Breast epithelium (tissue), 3 donors: ENCODE data around the gene HEPACAM2.

Experiments used
- POLR2A ChIP-seq: fragments of 450-650 bp; IDR thresholded peaks from one replicate; pipeline ENCODE4 v1.6.1; 2016; ENCODE audit warnings: antibody characterized with exemption, mild to moderate bottlenecking, moderate library complexity
- POLR2AphosphoS5 ChIP-seq, 3 donors: sonication (generic); formaldehyde crosslinking; IDR thresholded peaks; one replicate each; pipeline ENCODE4 v1.6.1; 2017; ENCODE audit warnings: antibody characterized with exemption in 3 of 3
- TF ChIP-seq, protein P1 (sequence below), 3 donors: fragments of 450-650 bp; IDR thresholded peaks; one replicate each; pipeline ENCODE4 v1.5.1; 2016 to 2017; ENCODE audit warnings: antibody characterized with exemption in 3 of 3, mild to moderate bottlenecking in 3 of 3, moderate library complexity in 3 of 3

- no peak for TF ChIP-seq POLR2A
- TF ChIP-seq, protein P1, sequence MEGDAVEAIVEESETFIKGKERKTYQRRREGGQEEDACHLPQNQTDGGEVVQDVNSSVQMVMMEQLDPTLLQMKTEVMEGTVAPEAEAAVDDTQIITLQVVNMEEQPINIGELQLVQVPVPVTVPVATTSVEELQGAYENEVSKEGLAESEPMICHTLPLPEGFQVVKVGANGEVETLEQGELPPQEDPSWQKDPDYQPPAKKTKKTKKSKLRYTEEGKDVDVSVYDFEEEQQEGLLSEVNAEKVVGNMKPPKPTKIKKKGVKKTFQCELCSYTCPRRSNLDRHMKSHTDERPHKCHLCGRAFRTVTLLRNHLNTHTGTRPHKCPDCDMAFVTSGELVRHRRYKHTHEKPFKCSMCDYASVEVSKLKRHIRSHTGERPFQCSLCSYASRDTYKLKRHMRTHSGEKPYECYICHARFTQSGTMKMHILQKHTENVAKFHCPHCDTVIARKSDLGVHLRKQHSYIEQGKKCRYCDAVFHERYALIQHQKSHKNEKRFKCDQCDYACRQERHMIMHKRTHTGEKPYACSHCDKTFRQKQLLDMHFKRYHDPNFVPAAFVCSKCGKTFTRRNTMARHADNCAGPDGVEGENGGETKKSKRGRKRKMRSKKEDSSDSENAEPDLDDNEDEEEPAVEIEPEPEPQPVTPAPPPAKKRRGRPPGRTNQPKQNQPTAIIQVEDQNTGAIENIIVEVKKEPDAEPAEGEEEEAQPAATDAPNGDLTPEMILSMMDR (IDR thresholded peaks at IDR 0.05) = no peak
- TF ChIP-seq POLR2AphosphoS5 (IDR thresholded peaks at IDR 0.05) = no peak
Observed at GRCh38 chr7:93148727-93149126, 77.5 kb downstream of the HEPACAM2 start.
